LoVo (cell line): ENCODE results near the gene TNK1.
"Not testable (repeated sequence)": the region's sequence is repeated elsewhere in the genome, so short reads cannot be mapped to it uniquely, and the experiment has no call there.

Experiments
- DNase-seq: peaks from one replicate; pipeline ENCODE4 v3.0.0-alpha.2; 2016; ENCODE audit warnings: low spot score

Gene TNK1

DNA sequence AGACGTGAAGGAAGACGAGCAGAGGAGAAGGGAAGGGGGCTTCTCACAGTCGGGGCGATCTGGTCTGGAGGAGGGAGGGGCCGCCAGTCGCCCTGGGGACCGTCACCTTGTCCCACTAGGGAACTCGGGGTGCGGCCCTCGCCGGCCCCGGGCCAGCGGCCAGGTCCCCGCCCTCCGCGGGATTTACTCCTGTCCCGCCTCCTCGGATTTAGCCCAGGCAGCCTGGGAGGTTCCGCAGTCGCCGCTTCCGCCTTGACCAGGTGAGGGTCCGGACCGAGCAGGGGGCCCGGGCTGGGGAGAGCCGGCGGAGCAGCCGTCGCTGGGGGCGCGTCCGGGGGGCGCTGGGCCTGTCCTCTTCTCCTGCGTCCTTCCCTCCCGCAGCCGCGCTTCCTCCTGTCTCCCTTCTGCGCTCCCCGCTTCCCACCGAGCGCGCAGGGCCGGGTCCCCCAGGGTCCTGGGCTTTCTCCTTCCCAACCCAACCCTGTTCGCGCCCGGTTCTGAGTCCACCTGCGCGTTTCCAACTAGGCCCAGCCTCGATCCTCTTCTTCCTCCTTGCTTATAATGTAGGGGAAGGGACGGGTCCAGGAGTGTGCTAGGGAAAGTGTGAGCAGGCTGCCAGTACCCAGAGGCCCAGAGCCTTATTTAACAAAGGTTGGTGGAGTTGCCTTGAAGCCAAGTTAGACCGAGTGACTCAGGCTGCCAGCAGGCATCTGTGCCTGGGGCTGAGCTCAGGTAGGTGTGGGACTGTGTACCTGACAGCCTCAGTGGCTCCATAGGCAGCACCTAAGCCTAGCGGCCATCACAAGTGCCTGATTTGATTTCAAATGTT is at the start of gene TNK1:
Gene TNK1 (plus strand): TSS at position 235 of the 829 bp plus-strand sequence. CDS start 1,838 bp downstream, outside the sequence.
- DNase-seq = peak; percentile 81

DNA sequence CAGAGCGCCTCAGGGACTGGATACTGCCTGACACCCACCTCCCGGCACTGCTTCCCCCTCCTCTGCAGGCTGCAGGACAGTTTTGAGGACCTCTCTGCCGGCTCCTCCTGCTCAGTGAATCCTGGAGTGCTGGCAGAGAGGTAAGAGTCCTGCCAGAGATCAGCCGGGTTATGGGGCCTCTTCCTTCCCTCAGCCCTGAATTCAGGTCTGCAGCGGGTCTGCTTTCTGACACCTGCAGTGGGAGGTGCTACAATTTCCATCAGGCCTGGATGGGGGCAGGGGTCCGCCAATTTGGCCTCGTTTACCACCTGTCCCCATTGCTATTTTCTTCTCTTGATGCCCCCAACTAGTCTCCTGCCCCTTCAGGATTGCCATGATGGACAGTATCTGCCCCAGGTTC is 48.8 kb upstream of the TNK1 start:
- DNase-seq = no peak

DNA sequence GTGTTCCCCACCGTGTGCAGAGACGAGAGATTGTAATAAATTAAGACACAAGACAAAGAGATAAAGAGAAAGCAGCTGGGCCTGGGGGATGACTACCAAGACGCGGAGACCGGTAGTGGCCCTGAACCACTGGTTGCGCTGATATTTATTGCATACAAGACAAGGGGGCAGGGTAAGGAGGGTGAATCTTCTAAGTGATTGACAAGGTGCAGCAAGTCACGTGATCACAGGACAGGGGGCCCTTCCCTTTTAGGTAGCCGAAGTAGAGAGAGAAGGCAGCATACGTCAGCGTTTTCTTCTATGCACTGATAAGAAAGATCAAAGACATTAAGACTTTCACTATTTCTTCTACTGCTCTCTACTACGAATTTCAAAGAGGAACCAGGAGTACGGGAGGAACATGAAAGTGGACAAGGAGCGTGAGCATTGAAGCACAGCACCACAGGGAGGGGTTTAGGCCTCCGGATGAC is 48.3 kb upstream of the TNK1 start:
- DNase-seq = not testable (repeated sequence)

DNA sequence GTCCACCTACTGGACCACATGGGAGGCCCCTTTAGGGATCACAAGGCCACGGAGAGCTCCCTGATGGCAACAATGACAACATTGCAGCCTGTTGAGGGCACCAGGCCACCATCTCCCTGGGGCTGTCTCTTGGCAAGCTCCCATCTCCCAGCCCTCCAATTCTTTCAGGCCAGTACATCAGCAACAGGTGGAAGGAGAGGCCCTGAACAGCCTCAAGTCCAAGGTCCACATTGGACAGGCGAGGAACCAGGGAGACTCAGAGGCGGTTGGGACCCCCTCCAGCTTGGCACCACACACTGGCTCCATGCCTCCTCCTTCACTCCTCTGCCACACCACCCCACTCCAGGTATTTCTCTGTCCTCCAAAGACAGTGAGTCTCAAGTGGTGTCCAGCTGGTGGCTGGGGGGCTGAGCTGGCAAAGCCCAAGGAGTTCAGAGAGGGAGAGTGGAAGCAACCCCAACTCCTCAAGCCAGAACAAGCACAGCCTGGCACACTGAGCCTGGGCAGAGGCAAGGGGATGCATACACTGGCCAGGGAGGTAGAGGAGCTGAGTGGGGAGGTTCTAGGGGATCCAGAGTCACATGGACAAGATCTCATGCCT is 45.9 kb upstream of the TNK1 start:
- DNase-seq = no peak

DNA sequence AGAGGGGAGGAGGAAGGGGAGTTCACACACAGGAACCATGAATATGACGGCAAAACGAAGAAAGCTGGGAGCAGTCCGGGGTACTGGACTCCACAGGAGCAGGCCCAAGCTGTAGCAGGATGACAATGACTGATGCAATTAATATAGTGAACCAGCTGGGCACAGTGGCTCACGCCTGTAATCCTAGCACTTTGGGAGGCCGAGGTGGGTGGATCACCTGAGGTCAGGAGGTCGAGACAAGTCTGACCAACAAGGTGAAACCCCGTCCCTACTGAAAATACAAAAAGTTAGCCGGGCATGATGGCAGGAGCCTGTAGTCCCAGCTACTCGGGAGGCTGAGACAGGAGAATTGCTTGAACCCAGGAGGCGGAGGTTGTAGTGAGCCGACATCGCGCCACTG is 45.1 kb upstream of the TNK1 start:
- DNase-seq = not testable (repeated sequence)

DNA sequence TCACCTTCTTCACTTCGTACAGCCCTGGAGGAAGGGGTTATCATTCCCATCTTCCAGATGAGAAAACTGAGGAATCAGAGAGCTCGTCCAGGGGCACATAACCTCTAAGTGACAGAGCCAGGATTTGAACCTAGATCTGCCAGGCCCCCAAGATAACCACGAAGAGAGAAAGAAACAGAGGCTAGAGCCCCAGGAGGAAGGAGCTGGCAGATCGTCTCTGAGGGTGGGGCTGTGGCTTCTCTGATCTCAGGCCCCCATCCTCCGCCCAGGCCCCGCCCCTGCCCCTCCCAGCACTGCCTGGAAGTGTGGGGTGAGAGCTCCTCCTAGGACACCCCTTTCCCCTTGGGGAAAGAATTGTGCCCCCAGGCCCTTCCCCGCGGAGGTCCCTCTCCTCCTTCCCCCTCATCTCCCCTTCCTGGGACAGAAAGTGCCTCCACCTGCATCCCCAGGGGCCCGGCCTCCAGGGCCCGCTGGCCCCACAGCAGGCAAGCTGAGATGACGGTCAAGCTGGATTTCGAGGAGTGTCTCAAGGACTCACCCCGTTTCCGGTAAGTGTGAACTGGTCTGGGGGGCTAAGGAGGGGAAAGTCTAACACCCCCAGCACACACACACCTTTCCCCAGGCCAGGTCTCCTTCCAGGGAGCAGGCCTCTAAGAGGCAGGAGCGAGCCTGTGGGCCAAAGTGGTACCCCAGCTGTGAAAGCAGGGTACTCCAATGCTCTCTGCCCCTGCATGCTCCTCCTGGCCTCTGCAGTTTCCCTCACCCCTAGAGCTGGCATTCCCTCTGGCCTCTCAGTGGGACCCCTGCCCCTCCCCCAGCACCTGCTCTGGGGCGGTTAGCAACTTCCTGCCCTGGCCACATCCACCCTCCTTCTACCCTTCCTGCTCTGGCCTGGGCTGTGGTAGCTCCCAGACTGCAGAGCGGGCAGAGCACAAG is 44.4 kb upstream of the TNK1 start, which contains the start of gene ACAP1:
Gene ACAP1 (plus strand): TSS at position 290 of the 936 bp plus-strand sequence. CDS start 206 bp downstream, at position 496.
- DNase-seq = no peak

DNA sequence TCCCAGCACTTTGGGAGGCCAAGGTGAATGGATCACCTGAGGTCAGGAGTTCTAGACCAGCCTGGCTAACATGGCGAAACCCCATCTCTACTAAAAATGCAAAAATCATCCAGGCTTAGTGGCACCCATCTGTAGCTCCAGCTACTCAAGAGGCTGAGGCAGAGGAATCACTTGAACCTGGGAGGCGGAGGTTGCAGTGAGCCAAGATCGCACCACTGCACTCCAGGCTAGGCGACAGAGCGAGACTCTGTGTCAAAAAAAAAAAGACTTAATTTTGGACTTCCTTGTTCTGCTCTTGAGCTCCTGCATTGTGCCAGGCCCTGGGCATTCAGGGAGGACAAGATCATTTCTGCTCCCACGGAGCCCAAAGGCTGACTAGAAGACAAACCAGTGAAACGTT is 43.3 kb upstream of the TNK1 start:
- not testable (repeated sequence) for DNase-seq

DNA sequence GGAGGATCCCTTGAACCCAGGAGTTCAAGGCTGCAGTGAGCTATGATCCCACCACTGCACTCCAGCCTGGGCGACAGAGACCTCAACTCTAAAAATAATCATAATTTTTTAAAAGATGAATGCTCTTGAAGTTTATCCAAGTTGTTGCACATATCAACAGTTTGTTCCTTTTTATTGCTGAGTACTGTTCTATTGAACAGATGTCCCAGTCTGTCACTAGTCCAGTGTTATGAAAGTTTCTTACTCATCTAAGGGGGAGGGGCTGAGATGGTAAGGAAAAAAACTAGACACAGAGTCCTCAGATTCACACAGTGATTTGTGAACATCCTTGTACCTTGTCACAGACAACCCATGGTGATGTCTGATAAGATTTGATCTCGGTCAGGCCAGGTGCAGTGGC is 40.7 kb upstream of the TNK1 start:
- DNase-seq = no peak

DNA sequence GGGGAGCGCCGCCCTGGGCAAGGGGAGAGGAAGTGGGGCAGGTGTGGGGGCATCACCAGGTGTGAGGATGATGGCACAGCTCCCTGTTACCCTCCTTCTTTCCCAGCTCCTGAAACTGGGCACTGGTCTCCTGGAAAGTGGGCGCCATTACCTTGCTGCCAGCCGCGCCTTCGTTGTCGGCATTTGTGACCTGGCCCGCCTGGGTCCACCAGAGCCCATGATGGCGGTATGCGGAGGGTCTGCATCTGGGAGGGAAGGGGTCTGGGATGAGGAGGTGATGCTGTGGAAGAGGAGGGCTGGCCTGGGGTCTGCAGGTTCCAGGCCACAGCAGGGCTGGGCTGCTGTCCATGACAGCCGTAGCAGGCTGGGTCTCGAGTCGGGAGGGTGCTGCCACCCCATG is 39.0 kb upstream of the TNK1 start:
- no peak for DNase-seq

DNA sequence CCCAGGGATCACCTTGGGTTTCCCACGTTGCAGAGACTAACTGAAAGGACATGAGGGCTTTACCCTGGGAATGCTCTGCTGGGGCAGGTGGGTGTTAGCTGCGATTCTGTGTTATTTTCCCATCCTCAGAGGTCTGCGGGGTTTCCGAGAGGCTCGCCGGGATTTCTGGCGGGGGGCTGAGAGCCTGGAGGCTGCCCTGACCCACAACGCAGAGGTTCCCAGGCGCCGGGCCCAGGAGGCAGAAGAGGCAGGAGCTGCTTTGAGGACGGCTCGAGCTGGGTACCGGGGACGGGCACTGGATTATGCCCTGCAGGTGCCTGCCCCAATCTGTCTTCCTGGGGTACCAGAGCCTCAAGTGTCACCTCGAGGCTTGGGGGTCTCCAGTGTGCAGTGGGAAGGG is 37.6 kb upstream of the TNK1 start:
- no peak for DNase-seq

DNA sequence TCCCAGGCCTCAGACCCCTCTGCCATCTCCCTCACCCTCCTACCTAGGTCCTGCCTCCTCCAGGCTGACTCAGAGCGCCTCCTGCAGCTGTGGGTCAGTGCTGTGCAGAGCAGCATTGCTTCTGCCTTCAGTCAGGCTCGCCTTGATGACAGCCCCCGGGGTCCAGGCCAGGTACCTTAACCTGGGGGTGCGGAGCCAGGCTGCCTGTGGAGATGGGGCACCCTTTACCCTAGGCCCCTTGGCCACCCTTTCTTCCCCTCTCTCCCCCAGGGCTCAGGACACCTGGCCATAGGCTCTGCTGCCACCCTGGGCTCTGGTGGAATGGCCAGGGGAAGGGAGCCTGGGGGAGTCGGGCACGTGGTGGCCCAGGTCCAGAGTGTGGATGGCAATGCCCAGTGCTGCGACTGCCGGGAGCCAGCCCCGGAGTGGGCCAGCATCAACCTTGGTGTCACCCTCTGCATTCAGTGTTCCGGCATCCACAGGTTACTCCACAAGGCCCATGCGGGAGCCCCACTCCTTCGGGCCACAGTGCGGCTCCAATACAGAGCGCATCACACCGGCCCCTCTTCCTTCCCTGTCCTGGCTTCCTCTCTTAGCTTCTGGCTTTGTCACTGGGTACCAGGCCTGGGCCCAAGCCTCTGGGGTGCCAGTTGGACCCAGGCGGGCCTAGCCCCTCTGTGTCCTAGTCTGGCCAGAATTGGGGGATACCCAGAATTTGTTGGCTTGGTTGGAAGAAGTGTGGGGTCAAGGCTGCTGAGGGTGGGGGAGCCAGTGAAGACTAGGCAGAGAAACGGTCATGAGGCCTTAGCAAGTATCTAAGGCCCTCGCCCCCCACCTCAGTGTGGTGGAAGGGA is 33.9 kb upstream of the TNK1 start:
- no peak for DNase-seq

DNA sequence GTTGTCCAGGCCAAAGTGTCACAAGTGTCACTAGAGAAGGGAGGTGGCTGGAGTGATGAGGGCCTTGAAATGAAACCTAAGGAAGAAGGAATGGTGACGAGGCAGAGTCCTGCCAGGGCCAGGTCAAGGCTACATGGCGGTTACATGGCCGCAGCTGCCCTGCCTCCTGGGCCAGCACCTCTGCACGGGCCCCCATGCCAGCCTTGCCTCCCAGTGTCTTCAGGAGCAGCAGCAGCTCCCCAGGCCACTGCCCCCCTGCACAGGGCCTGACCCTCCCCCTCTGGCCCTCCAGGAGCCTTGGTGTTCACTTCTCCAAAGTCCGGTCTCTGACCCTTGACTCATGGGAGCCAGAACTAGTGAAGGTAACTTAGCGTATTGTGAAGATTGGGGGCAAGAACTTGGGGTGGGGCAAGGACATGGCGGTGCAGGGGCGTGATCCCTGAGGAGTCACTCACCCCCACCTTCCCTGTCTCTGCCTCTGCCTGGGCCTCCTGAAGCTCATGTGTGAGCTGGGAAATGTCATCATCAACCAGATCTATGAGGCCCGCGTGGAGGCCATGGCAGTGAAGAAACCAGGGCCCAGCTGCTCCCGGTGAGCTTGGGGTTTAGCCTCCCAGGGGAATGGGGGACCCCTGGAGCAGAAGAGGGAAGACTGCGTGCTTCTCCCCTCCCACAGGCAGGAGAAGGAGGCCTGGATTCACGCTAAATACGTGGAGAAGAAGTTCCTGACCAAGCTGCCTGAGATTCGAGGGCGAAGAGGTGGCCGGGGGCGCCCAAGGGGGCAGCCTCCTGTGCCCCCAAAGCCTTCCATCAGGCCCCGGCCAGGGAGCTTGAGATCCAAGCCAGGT is 33.0 kb upstream of the TNK1 start:
- no peak for DNase-seq

DNA sequence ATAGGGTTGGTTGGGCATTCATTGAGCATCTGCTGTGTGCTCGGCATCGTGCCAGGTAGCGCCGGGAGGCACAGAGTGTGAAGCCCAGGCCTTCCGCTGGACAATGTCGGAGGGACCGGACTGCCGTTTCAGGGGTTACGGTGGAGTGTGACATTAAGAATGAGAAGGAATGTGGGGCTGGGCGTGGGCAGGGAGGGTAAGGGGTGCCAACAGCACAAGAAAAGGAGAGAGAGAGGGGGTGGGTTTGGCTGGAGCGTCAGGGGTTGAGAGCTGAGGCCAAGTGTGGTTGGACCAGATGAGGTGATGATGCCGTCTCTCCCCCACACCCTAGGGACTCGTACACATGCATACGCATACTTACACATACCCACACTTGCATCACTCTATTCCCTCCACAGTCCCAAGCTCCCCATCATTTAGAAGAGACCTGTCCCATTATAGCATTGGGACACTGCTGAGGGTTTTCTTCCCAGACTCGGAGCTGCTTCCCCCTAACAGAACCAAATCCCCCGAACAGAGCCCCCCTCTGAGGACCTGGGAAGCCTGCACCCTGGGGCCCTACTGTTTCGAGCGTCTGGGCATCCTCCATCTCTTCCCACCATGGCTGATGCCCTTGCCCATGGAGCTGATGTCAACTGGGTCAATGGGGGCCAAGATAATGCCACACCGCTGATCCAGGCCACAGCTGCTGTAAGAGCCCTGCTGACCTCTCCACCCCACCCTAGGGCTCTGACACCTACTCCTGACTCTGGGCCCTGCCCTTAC is 32.2 kb upstream of the TNK1 start:
- DNase-seq = no peak

DNA sequence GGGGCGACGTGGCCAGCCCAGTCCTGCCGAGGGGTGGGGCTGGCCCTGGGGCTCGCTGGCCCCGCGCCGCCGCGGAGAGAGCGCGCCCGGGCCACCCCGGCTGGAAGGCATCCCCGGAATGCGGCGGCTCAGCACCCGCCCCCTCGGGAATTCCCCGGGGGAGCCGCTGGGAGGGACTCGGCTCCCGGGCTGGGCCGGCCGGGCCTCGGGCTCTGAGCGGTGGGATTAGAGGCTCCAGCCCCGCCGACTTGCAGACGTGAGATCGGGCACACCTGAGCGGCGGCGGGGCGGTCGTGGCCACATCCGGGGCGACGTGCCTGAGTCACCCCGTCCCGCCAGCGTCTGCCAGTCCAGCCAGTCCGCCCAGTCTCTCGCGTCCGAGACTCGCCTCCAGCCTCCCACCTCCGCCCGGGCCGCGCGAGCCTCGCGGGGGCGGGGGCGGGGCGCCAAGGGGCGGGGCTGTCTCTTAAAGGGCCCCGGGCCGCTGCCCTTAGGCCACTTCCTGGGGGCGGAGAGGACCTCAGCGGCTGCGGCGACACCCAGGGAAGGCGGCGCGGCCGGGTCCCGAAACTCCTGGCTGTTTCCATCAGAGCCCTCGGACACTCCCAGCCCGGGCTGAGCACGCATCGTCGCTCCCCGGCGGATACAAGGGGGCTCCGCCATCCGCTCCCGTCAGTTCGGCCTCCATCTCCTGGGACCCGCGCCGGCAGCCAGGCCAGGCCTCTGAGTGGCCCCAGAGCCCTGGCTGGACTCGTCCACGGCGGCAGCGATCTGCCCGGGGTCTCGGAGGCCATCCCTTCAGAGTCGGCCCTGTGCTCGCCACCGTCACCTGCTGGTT is 29.0 kb upstream of the TNK1 start, which contains the start of gene KCTD11:
Gene KCTD11 (plus strand): TSS at position 498 of the 838 bp plus-strand sequence.
- DNase-seq = peak; percentile 94

DNA sequence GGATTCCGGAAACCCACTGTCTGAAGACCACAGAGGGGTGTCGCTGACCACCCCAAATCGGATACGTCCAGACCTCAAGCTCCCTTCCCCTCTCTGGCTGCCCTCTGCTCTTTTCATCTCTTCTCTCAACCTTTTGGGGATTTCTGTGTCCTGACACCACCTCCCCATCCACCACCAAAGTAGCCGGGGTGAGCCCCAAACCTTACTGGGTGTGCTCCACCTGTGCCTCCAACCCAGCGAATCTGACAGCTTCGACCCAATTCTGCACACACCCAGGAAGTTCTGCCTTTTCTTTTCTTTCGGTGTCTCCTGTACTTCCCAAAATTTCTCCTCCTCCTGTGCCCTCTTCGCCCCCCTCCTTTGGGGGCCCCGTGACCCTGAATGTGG is 28.4 kb upstream of the TNK1 start:
- DNase-seq = no peak

DNA sequence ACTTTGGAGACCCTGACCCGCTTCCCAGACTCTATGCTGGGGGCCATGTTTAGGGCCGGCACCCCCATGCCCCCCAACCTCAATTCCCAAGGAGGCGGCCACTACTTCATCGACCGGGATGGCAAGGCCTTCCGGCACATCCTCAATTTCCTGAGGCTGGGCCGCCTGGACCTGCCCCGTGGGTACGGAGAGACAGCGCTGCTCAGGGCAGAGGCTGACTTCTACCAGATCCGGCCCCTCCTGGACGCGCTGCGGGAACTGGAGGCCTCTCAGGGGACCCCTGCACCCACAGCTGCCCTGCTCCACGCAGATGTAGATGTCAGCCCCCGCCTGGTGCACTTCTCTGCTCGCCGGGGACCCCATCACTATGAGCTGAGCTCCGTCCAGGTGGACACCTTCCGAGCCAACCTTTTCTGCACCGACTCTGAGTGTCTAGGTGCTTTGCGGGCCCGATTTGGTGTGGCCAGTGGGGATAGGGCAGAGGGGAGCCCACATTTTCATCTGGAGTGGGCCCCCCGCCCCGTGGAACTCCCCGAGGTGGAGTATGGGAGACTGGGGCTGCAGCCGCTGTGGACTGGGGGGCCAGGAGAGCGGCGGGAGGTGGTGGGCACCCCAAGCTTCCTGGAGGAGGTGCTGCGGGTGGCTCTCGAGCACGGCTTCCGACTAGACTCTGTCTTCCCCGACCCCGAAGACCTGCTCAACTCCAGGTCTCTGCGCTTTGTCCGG is 27.8 kb upstream of the TNK1 start:
- no peak for DNase-seq

DNA sequence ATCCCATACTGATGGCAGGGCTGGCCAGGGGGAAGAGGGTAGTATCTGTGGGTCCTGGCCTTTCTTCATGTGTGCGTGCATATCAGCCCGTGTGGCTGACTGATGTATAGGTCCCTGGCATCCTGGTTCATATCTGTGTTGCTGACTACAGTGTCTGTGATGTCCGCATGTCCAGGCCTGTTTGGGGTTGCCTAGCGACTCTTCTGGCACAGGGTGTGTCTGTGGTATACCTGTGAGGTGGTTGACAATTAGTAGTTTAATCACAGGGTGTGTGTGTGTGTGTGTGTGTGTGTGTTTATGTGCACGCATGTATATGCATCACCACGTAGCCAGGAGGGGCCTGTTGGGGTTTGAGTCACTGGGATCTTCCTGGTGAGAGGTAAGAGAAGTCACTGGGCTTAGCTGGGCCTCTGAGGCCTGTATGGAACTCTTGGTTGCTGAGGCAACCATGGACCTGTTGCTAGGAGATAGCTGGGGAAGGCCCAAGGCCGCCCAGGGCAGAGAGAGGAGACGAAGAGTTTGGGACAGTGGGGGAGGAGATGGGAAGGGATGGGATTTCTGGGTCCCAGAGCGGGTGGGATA is 26.5 kb upstream of the TNK1 start:
- no peak for DNase-seq

DNA sequence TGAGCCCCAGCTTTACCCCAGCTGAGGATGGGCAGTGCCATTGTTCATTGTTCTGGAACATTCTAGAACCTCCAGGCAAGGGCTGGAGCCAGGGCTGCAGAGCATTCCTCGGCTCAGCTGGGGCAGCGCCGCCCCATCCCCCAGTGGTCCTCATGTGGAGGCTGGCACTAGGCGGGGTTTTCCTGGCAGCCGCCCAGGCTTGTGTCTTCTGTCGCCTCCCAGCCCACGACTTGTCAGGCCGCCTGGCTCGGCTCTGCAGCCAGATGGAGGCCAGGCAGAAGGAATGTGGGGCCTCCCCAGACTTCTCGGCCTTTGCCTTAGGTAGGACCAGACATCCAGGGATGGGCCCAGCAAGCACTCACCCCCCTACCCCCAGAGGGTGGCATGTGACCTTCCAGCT is 25.8 kb upstream of the TNK1 start, which contains the start of gene TMEM95:
Gene TMEM95 (plus strand): TSS at position 104 of the 400 bp plus-strand sequence. CDS start 49 bp downstream, at position 153.
- DNase-seq = no peak
